HG03064 (cell line): ENCODE results near the gene AADACL3.

Experiments used
- ATAC-seq: cut with Tn5 transposase; IDR thresholded peaks from one replicate; pipeline ENCODE4 v1.9.1; 2021; ENCODE audit warnings: low read depth; ENCODE audit not compliant: unreplicated experiment

AADACL3 gene

DNA sequence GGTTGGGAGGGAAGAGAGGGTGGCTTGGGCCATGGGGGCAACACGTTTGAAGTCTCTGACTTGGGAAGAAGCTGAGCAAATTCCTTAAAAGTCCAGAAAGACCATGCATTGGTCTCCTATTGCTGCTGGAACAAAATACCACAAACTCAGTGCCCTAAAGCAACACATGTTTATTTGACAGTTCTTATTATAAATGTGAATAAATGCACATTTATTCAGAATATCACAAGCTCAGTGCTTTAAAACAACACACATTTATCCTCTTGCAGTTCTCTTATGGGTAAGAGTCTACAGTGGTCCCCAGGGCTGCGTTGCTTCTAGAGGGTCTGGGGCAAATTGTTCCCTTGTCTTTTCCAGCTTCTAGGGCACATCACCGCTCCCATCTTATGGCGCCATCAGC, 47.6 kb downstream of the AADACL3 start:
- ATAC-seq: no peak

DNA sequence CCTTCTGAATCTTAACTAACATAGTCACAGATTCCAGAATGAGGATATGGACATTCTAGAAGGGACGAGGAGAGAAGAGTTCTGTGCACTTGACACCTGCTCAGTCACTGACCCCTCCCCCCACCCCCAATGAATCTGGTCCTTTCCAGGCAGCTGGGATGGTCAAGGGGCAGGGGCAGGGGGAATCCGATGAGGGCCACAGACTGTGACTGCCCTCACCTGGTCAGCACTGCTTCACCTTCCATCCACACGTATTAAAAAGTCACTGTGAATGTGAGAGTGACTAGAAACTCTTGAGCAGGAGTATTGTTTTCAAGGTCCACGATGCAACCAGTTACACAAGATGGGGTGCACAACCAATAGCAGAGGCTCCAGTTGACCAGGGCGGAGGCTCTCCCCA, 48.1 kb downstream of the AADACL3 start:
- no peak for ATAC-seq

DNA sequence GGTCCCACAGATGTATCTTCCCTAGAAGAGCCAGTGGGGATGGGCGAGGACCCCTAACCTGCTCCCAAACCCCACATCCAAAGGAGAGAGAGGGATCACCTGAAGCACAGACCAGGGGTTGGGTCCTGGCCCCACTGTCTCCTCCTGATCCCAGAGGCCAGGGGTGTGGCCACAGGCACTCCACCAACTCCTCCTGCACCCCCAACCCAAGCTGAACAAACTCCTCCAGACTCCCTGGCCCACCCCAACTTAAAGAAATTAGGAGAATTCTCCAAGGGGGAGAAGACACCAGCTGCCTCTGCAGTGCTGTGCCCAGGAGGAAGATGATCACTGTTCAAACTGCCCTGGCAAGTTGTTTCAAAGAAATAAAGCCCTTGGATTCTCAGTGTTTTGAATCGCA, 53.1 kb downstream of the AADACL3 start:
- no peak for ATAC-seq

DNA sequence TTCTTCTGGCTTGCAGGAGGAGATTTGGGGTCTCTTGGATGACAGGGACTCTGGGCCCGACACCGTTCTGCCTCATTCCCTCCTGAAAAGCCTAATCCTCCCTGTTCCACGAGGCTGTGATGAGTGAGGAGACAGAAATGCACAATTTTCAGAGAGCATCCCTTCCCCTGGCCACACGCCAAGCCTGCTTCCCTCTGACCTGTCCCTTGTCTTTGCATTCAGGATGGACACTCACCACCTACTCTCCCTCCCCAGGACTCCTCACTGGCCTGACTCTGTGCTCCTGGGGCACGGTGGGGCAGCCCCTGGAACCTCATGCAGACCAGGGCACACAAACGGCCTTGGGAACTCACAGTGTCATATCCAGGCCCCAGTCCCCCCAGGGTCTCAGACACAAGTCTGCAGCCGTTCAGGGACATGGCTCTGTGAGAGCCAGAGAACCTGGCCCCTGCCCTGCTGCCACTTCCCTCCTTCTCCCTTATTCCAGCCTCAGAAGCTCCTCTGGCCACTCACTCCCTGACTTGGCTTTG, 54.1 kb downstream of the AADACL3 start:
- no peak for ATAC-seq

DNA sequence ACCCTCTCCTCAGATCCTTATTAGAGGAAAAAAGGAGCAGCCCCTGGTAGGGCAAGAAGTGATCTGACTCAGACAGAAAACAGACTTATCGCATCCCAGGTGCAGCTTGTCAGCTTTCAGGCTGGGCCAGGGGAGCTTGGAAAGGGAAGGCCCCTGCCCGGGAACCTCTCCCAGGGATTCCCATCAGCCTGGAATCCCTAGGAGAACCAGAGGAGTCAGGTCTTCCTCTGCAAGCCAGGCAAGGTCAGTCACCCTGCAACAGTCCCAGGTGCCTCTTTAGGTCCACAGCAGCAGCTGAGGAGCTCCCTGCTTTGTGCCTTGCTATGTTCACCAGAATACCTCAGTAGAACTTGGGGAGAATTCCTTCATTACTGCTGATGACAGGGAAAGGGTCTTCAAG, 54.7 kb downstream of the AADACL3 start:
- no peak for ATAC-seq

DNA sequence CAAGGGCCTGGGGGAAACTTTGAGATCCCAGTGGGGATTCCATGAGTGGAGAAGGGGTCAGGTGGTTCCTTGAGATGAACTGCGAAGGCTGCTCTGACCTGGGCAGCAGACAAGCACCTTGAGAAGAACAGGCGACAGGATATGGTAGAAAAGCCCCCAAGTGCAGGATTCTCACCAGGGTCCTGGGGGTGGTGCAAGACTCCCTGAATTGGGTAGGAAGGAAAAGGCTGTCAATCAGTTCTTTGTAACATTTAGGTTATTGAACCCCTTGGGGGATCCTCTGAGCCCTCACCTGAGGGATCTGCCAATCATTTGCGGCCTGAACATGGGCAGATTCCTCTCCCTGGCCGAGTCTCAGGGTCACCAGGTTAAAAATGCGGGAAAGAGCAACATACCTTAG, 55.3 kb downstream of the AADACL3 start:
- no peak for ATAC-seq

DNA sequence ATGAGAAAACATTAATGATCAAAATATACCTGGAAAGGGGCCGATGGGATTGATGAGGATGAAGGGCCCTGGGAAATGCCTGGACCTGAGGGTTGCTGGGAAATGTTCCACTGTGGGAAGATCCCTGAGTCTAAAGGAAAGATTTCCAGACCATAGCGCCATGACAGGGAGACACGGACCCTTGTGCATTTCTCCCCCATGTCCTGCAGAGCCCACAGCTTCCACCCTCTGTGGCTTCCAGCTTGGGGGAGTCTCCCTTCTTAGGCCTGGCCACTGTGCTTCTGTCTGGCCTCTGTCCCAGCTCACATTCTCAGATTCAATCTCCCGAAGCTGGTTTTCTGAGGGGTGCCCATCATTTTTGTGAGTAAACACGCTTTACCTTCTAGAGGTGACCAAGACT, 56.6 kb downstream of the AADACL3 start:
- no peak for ATAC-seq

DNA sequence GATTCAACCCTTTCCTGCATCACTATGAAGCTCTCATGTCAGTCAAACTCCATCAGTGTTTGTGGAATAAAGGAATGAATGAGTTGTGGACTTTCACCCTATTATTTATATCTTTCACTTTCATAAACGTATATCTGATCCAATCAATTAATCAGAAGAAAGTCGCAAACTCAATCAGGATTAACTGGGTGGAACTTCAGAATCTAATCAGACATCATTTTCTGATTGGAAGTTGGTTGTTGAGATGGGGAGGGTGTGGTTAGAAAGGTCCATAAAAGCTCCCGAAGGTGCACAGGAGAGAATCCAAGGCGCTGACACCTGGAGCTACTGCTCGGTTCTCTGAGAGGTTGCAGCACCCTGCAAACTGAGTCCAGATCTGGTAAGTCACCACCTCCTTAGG, 57.5 kb downstream of the AADACL3 start, which contains the start of gene PRAMEF12:
Gene PRAMEF12, plus strand, starts transcription at position 301 of the 400 bp plus-strand sequence. CDS start 1,130 bp downstream, outside the sequence.
- no peak for ATAC-seq

DNA sequence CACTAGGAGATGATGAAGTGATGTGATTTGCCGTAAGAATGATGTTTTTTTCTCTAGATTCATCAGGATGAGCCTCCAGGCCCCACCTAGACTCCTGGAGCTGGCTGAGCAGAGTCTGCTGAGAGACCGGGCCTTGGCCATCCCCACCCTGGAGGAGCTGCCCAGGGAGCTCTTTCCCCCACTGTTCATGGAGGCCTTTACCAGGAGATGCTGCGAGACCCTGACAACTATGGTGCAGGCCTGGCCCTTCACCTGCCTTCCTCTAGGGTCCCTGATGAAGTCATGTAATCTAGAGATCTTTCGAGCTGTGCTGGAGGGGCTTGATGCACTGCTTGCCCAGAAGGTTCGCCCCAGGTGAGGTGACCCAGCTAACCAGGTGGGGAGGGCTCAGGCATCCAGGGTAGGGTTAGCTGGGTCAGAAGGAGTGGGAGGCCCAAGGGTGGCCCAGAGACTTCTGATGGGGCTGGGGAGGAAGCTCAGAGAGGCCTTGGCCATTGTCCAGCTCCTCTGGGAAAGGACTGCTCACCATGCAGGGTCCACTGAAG, 59.0 kb downstream of the AADACL3 start:
- no peak for ATAC-seq

DNA sequence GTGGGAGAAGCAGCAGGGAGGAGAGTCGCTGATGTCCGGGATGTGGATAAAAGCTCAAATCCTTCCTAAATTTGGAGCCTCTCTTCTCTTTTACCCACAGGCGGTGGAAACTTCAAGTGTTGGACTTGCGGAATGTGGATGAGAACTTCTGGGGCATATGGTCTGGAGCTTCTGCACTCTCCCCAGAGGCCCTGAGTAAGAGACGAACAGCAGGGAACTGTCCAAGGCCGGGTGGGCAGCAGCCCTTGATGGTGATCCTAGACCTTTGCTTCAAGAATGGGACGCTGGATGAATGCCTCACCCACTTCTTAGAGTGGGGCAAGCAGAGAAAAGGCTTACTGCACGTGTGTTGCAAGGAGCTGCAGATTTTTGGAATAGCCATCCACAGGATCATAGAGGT, 59.5 kb downstream of the AADACL3 start:
- ATAC-seq: no peak

DNA sequence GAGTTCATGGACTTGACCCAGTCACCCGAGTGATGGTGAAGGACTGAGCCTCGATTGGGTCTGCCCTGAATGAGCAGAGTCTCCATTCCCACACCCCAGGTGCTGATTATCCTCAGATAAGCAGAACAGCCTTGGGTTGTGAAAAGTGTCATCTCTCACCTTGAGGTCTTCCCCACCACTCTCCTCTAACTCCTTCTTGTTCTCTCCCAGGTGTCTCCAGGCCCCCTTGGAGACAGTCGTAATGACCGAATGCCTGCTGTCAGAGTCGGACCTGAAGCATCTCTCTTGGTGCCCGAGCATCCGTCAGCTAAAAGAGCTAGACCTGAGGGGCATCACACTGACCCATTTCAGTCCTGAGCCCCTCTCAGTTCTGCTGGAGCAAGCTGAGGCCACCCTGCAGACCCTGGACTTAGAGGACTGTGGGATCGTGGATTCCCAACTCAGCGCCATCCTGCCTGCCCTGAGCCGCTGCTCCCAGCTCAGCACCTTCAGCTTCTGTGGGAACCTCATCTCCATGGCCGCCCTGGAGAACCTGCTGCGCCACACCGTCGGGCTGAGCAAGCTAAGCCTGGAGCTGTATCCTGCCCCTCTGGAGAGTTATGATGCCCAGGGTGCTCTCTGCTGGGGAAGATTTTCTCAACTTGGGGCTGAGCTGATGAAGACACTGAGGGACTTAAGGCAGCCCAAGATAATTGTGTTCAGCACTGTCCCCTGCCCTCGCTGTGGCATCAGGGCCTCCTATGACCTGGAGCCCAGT, 61.1 kb downstream of the AADACL3 start:
- ATAC-seq: no peak
